GM19463 (cell line): ENCODE data around the gene CD22.

Source experiments
- ATAC-seq: cut with Tn5 transposase; IDR thresholded peaks from one replicate; pipeline ENCODE4 v1.9.1; 2021; ENCODE audit warnings: mild to moderate bottlenecking, moderate library complexity; ENCODE audit not compliant: unreplicated experiment

Gene CD22

DNA sequence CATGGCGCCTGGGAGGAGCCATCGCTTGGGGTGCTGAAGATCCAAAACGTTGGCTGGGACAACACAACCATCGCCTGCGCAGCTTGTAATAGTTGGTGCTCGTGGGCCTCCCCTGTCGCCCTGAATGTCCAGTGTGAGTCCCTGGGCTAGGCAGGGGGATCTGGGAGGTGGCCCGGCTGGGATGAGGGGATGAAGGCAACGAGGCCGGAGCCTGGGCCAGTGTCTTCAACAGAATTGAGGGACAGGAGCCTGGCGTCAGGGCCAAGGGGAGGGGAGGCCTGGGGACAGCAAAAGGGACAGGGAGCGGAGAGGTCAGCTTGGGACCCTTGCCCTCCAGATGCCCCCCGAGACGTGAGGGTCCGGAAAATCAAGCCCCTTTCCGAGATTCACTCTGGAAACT is 12.0 kb downstream of the CD22 start:
- no peak for ATAC-seq

DNA sequence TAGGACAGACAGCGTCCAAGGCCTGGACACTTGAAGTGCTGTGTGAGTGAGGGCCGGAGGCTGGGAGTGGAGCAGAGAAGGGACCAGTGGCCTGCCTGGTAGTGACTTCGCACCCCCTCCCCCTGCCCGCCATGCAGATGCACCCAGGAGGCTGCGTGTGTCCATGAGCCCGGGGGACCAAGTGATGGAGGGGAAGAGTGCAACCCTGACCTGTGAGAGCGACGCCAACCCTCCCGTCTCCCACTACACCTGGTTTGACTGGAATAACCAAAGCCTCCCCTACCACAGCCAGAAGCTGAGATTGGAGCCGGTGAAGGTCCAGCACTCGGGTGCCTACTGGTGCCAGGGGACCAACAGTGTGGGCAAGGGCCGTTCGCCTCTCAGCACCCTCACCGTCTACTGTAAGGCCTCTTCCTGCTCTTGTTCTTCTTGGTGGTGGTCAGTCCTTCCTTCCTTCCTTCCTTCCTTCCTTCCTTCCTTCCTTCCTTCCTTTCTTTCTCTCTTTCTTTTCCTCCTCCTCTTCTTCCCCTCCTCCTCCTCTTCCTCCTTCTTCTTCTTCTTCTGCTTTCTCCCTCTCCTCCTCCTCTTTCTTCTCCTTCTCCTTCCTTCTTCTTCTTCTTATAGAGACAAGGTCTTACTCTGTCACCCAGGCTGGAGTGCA is 12.7 kb downstream of the CD22 start:
- ATAC-seq: no peak

DNA sequence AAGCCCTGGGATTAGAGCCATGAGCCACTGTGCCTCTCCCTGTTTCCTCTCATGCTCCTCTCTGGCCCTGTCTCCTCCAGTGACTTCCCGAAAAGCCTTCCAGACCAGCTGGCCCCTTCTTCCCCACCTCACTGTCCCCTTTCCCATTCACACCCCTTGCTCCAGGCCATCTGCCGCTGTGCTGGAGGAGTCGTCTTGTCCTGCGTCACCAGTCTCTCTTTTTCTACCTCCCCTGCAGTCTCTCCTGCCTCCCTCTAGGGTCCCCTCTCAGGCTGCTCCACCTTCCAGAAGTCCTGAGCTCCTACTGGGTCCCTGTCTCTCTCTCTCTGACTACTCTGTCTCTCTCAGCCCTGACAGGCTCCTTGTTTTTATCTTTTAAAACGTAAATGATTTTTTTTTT is 13.4 kb downstream of the CD22 start:
- no peak for ATAC-seq

DNA sequence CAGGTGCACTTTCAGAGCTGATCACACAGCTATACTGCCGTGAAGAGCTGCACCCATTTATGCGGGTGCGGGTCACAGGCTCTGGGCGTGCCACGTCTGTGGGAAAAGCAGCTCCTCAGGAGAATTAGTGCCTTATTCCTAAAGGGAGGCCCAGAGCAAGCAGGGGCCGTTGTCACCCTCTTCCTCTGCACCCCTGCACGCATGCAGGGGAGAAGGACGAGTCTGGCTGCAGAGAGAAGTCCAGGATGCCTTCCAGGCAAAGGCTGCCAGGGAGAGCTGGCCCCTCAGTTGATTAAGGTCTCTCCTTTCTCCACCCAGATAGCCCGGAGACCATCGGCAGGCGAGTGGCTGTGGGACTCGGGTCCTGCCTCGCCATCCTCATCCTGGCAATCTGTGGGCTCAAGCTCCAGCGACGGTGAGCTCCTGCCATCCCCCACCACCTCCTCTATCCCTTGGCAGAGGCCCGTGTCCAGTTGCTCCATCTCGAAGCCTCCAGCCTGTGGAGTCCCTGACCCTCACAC is 15.6 kb downstream of the CD22 start:
- ATAC-seq: no peak

DNA sequence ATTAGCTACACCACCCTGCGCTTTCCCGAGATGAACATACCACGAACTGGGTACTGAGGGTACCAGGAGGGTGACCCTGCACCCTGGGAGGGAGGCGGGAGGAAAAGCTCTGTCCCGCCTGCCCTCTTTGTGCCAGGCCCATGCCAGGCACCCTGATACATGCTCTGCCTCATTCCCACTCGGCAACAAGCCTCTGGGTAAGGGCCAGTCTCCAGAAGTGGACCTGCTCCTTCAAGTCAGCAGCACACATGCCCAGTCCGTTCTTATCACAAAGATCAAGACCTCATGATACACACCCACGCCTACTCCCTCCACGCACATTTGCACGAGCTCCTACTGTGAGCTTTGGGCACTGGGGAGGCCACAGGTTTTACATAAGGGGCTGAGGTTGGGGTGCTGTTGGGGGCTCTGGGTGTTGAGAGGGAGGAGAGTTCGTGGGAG is 16.7 kb downstream of the CD22 start:
- no peak for ATAC-seq

DNA sequence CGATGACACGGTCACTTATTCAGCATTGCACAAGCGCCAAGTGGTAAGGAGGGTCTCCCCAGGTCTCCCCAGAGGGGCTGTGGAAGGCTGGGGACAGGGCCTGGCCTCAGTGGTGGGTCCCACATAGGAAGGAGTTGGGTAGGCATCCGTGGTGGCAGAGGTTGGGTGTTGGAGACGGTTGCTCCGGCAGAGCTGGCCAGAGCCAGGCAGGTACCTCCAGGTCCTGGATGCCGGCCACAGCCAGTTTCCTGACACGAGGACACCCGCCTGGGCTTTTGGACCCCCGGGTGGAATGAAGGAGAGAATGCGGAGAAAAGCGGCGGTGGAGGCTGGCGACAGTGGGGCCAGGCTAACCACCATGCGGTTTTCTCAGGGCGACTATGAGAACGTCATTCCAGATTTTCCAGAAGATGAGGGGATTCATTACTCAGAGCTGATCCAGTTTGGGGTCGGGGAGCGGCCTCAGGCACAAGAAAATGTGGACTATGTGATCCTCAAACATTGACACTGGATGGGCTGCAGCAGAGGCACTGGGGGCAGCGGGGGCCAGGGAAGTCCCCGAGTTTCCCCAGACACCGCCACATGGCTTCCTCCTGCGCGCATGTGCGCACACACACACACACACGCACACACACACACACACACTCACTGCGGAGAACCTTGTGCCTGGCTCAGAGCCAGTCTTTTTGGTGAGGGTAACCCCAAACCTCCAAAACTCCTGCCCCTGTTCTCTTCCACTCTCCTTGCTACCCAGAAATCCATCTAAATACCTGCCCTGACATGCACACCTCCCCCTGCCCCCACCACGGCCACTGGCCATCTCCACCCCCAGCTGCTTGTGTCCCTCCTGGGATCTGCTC is 17.4 kb downstream of the CD22 start:
- ATAC-seq: no peak

- ATAC-seq: peak; percentile 61
Observed at GRCh38 chr19:35347171-35347929, 18.4 kb downstream of the CD22 start, which contains the start of gene FFAR1. Gene FFAR1, plus strand, starts transcription at chr19:35347902. Its CDS starts 3,650 bp downstream, at chr19:35351552.

DNA sequence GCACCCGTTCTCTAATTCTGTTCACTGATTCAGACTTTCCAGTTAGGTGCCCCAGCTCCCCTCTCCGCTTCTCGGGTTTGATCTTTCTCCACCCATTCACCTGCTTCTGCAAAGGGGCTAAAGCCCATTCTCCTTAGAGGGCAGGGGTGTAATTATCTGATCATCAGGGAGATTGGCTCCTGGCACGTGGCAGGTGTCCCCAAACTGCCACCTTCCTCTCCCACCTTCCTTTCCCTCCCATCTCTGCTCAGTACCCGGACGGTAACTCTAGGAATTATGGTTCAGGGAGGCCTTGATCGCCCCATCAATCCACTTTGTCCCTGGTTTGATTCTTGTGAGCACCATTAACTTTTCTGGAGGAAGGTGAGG is 18.9 kb downstream of the CD22 start:
- no peak for ATAC-seq

- ATAC-seq: no peak
Observed at GRCh38 chr19:35348911-35349611, 20.1 kb downstream of the CD22 start.

DNA sequence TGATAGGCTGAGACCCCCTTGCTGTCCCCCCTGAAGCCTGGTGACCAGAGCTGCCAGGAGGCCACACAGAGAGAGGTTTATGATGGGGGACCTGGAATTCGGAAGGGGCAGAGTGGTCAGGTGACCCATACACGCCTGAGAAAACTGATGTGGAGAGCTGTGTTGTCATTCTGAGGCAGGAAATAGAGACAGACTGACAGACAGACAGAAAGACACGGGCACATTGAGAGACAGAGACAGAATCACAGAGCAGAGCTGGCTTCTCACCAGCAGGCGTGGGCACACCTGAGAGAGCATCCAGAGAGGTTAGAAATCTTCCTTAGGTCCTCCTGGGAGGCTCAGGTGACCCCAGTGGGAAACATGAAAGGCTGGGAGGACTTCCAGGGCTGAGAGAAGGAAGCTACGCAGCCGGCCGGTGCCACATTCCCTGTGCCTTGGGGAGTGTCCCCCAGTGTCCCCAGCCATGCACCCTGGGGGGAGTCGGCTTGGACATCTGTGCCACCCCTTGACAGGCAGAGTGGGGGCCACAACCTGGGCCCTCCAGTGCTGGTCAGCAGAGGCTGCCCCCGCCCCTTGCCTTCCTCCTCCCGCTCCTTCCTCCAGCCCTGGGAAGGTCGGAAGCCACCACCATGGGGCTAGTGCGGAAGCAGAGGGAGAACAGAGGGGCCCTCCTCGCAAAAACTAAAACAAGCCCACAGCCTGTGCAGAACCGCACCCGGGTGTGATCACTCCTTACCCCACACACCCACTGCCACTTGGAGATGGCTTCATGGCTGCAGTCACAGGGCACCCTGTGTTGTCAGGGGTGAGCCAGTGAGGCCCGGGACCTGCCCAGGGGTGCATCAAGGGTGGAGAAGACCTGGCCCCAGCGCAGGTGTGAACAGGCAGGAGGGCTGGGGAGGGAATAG is 20.9 kb downstream of the CD22 start:
- ATAC-seq: no peak

DNA sequence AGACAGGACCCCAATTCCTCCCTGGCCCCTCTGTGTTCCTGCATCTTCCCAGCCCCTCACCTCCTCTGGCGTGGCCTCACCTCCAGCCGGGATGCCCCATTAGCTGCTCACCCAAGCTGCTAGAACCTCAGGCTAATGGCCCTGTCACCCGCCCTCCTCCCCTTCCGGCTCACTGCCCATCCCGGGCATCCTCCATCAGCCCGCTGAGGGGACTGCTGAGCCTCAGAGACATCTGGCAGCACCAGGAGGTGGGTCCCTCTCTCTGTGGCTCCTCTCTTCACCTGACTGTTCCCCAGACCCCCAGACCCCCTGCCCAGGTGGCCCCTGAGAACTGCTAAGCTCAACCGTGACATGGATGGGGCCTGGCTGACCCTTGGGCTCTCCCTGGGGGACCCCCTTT is 21.6 kb downstream of the CD22 start:
- ATAC-seq: no peak

GRCh38 chr19:35351411-35352176 is 22.6 kb downstream of the CD22 start:
- ATAC-seq: no peak

DNA sequence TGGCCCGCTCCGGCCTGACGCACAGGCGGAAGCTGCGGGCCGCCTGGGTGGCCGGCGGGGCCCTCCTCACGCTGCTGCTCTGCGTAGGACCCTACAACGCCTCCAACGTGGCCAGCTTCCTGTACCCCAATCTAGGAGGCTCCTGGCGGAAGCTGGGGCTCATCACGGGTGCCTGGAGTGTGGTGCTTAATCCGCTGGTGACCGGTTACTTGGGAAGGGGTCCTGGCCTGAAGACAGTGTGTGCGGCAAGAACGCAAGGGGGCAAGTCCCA is 23.1 kb downstream of the CD22 start:
- ATAC-seq: no peak

GRCh38 chr19:35352448-35353304 is 23.7 kb downstream of the CD22 start:
- ATAC-seq: no peak

GRCh38 chr19:35353635-35354034 is 24.6 kb downstream of the CD22 start:
- ATAC-seq: no peak

DNA sequence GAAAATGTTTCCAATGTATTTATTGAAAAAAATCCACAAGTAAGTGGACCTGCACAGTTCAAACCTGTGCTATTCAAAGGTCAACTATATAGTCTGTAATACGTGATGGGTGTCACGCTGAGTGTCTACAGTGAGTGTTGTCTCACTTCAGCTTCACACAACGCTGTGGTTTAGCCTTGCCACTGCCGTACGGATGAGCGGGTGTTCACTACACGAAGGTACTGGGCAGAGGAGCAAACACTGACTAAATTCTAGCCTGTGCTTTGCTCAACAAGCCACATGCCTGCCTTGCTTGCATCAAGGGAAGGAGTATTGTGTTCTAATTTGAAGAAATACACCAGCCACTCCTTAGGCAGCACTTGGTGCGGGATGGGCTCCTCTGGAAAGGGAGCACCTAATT is 25.9 kb downstream of the CD22 start:
- no peak for ATAC-seq

- no peak for ATAC-seq
Observed at GRCh38 chr19:35355791-35356460, 26.9 kb downstream of the CD22 start.
